HEK293 (cell line): ENCODE data around the gene PRKAR2B.

Source experiments
- CTCF ChIP-seq: fragments of 450-650 bp; formaldehyde crosslinking; IDR thresholded peaks from 2 replicates; pipeline ENCODE4 v1.5.1; 2016; ENCODE audit warnings: missing biosample characterization, missing genetic modification characterization
- PRDM2 ChIP-seq: fragments of 450-650 bp; formaldehyde crosslinking; IDR thresholded peaks from 2 replicates; pipeline ENCODE4 v1.5.1; 2016; ENCODE audit warnings: missing biosample characterization, missing genetic modification characterization, borderline replicate concordance
- ZNF768 ChIP-seq: fragments of 450-650 bp; formaldehyde crosslinking; IDR thresholded peaks from 2 replicates; pipeline ENCODE4 v1.5.1; 2018; ENCODE audit warnings: missing biosample characterization, mild to moderate bottlenecking, missing genetic modification characterization

- TF ChIP-seq CTCF (tag by site-specific recombination), result no peak
- no peak for TF ChIP-seq ZNF768
- TF ChIP-seq PRDM2 (tag by site-specific recombination), result no peak
Observed at GRCh38 chr7:107172276-107173032, 127.9 kb downstream of the PRKAR2B start.
